Renal pelvis (tissue), 4 donors: ENCODE data around the gene TBX4. TPM values are rescaled to one million over a fixed set of nuclear protein-coding genes. Genes with fewer than 3 reads are reported as not detected.
"Not testable (repeated sequence)": the region's sequence is repeated elsewhere in the genome, so short reads cannot be mapped to it uniquely, and the experiment has no call there.

Source experiments
- DNase-seq: peaks from one replicate; pipeline ENCODE4 v3.0.0-alpha.2; 2013
- polyA plus RNA-seq, 3 donors: library from polyadenylated mRNA; unstranded; fragments of 120-200 nt; gene quantifications; one replicate each; pipeline ENCODE4 v1.2.1, GENCODE V29; 2013; ENCODE audit not compliant: insufficient read length in 3 of 3

Gene TBX4
- polyA plus RNA-seq, 3 donors: 0.11 to 0.21 (median 0.21) TPM

DNA sequence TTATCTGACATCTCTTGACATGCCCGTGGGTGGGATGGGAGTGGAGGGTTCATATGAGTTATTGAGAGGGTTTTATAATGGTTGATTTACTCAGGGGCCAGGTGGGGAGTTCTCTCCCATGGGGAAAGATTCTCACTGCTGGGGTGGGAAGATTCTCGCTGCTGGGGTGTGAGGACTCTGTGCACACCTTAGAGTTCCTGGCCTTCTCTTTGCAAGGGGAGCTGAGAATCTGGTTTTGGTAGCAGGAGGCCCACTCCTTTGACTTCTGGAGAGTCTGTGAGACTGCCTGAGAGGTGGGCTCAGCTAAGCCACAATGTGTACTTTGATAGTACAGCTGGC lies 31.5 kb downstream of the TBX4 start:
- DNase-seq: no peak

DNA sequence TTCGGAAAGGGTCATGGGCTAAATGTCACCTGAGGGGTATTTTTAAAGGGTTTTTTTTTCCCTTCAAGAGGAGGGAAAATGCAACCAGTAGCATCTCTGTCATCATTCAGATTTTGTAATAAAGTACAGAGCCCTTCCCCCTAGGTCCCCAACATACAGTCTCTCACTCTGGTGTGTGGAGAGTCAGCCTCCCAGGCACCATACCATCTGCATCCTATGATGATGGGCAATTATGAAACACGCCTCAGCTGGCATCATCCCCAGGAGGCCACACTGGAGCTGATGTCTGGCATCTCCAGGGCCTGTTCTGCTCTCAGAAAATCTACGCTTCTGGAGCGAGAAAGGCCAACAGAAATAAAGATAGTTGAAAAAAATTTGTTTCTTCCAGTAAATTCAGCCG lies 32.0 kb downstream of the TBX4 start:
- DNase-seq: no peak

DNA sequence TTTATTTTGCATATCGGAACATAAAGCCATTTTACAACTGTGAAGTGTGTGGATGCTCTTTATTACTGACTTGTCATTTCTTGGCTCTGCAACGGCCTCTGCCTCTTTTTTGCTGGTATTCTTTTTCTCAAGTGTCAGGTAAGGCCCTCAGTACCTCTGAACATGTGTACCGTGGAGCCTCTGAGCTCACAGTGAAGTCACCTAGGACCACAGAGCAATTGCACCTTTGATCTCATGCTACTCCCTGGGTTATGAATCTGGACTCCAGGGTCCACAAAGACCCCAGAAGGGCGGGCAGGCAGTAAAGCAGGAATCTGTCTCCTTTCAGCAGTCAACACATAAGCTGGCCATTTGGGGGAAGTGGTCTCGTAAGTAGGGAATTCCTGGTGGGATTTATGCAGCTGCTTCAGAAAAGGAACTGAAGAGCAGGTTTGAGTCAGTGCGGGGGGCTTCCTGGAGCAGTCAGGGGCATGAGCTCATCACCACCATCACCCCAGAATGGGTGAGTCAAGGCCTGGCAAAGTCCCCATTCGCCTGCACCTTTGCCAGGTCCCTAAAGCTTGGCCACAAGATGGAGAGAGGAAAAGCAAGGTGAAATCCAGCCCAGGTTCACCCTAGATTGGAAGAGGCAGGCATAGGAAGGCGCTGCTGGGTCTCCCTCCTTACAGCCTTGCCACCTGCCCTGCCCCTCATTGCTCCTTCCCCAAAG lies 33.0 kb downstream of the TBX4 start:
- no peak for DNase-seq

DNA sequence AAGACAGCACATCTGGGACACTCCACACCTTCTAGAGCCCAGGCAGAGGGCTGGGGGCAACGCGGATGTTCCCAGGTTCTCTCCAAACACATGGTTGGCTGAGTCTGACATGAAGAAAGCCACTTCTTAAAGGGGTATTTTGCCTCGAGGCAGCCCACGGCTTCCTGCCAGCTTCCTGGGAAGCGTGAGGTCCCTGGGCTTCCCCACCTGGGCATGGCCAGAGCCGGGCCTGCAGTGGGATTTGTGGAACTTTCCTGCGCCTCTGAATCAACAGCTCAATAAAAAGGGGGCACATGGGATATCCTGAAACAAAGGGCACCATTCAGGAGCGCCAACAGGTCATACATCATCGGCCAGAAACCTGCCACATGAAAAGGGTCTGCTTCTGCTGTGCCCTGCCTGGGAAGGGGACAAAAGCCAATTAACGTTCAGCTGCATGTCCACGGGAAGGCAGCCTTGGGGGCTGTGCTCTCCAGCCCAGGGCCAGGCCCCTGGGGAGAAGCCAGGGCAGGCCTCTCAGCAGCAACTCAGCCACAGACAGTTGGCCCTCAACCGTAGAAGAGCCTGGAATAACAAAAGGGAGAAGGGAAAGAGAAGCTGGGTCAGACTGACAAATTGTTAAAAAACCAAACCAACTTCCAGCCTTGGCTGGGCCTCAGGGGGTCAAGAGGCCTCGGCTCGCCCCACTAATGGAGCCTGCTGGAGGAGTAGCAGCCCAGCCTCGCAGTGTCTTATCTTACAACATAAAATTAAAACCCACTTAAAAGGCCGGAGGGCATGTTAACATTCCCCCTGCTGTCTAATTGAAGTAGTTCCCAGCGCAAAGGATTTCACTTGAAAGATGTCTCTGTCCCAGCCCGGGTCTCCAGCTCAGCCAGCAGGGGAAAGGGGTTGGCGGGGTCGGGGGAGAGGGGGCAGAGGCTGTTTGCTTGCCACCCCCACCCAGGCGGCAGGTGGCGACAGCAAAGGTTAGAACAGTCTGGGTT lies 34.2 kb downstream of the TBX4 start:
- peak; percentile 42 for DNase-seq

DNA sequence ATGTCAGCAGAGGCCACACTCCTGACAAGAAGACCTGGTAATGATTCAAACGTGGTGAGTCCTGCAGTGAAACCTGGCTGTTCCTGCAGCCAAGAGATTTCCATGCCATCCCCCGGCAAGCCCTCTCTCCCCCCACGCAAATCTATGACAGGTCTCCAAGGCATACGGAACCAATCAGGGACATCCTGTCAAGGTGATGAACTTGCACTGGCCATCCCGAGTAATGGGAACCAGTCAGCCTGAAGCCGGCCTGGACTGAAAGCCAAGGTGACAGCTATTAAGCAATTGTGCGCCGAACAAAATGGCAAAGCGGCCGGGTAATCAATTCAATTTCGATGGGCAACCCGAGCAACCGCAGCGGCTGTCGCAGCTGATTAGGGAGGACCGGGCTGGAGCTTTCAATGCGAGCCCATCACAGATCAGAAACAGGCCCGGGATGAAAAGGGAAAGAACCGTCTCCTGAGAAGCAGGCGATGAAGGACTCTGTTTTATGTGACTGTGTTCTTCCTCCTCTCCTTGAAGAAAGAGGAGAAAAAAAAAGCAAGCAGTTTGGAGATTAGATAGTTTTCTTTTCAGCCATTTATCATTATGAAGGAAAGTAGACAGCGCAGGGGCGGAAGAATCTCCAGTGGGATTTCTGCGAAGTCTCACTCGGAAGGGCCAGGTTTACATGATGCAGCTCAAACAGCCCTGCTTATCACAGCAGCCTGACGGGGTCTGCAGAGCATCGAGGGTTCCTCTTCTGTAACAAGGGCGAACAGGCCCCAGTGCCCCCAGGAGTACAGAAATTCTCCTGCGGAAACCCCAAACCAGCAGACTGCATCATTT lies 35.2 kb downstream of the TBX4 start:
- DNase-seq: no peak

DNA sequence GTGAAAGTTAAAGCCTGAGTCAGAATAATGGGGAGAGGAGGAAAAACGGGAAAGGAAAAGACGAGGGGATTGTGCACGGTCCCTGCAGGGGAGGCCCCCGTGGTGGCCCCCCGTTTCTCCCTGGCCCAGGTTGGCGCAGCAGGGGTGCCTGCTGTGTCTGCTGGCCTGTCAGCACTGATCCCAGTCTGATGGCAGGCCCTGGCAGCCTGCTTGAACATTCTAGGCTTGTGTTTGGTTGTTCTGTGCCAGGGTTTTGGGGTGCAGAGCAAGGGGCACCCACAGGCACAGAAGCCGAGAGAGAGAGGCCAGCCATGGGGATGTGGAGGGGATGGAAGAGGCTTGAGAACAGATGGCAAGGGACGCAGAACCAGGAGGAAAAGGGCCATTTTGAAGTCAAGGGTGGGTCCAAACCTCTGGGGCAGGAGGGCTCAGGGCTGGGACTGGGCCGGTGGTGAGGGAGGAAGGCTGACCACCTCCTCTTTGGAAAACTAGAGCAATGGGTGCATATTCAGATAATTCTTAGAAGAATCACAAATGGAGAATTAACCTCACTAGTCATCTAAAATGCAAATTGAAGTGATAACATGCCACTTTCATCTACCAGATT lies 35.9 kb downstream of the TBX4 start:
- DNase-seq: no peak

DNA sequence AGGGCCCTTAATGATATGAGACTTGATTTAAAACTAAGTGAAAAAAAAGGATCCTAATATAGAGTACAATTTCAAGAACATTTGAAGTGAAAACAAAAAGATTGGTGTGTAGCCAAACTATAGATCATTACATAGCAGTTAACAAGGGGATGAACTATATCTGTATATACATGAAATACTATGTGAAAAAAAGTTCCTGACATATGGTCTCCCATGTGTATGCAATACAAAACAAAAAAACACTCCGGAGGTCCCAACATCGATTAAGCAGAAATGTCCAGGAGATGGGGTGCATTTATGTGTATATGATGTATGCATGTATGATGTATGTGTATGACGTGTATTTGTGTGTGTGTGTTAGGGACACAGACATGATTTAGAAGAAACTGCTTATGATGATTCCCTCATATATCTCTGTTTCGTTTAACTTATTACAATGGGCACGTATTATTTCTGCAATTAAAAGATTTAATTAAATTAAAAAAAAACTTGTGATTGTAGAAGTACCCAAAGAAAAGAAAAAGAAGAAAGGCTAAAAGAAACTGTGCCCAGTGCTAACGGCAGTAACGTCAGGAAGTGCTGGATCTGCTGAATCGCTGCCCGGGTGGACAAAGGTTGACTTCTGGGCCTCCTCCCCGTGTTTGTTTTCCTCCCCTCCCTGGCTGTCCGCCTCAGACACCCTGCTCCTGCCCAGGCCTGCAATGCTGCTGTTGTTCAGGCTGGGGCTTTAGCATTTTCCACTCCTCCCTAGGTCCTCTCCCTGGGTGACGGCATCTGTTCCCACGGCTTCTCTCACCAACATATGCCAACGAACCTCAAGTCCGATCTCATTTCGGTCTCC lies 36.9 kb downstream of the TBX4 start:
- DNase-seq: no peak

DNA sequence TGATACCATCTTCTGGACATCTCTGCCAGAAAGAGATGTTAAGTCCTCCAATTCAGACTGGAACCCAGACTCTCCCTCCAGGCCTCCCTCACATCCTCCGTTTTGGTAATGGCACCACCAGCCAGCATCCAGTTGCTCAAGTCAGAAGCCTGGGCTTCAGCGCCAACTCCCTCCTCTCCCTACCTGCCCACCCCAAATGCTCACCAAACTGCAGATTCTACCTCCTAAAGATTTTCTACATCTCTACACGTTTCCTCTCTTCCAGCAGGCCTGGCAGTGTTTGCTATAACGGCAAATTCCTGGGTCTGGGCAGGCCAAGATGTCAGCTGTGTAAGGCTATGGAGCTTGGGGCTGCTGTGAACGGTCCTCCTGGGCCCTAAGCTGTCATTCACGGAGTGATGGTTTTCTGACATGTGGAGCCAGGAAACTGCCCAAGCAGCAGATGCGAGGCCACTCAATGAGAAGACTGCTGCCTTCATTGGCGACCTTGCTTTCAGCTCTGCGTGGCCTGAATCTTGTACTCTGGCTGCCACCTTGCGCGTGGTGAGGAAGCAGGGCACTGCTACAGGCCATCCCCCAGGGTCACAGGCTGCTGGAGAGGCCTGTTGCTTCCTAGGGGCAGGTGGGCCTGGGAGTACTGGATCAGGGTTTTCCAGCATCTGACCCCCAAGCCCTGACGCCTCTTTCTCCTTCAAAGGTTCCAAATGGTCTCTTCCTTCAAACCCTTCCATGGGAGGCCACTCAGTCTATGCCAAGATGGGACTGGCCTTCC lies 37.7 kb downstream of the TBX4 start:
- no peak for DNase-seq

DNA sequence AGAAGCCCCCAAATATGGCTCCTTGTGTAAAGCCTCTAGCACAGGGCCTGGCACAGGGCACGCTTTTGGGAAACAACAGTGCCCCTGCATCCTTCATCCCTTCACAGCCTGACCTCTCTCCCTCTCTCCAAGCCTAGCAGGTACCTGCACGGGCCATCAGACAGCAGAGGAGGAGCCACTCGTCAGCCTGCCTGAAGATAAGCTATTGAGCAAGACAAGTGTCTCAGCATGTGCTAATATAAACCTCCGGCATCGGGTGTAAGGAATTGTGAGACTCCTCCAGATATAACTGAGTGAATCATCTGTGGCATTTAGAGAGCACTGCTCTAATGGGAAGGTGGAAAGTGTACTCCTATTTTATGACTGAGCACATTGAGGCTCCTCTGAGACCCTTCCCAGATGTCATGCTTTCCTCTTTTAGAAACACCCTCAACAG lies 38.3 kb downstream of the TBX4 start:
- no peak for DNase-seq

DNA sequence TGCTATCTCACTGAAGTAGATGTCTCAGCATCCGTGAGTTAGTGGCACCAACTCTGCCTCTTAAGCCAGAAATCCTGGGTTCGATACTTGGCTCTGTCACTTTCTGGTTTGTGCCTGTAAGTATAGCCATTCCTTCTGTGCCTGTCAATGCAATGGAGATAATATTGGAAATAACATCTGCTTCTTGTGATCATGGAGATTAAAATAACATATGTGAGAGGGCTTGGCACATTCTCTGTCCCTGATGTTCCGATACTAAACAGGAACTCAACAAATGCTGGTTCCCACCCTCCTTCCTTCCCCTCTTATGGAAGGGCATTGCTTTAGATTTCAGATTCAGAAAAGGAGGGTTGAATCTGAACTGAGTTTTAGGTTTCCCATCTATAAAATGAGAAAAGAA lies 39.8 kb downstream of the TBX4 start:
- no peak for DNase-seq

DNA sequence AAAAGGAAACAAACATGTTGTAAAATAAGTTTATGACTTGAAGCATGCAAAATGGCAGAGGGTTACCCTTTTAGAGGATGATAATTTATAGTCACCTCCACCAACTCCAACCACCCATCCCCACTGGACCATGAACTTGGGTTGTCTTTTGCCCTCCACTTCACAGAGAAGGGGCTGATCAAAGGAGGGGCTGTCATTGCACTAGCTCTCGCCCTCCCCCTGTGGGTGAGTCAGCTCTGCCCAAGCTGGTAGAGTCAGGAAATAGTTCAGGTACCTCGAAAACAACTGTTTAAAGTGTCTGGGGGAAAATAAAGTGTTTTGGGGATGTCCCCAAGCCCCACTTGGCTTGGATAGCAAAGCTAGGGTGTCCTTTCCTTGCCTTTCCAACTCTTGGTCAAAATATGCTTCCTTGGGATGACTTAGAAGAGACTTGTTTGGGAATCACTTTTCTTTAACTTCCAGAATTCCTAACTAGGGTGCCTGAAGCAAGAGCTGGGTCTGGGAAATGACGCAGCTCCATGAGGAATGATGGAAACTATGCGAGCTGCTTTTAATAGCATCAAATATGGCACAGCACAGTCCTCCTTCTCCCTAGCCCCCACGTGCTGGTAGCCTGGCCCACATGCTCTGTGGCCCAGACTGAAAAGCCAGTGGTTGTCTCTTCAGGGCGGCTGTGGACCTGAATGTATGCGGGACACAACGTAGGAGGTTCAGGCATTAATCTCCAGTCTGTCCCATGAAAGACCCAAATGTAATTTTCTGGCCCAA lies 40.7 kb downstream of the TBX4 start:
- DNase-seq: no peak

DNA sequence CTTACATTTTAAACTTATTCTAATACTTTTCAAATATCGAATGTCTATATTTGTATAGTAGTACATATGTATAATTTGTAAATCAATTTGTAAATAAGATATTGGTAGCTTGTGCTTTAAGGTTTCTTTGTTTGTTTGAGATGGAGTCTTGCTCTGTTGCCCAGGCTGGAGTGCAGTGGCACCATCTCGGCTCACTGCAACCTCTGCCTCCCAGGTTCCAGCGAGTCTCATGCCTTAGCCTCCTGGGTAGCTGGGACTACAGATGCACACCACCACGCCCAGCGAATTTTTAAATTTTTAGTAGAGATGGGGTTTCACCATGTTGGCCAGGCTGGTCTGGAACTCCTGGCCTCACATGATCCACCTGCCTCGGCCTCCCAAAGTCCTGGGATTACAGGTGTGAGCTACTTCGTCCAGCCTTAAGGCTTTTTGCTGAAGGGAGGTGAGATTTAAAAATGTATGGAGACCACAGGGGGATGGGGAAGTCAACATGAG lies 41.7 kb downstream of the TBX4 start:
- not testable (repeated sequence) for DNase-seq

DNA sequence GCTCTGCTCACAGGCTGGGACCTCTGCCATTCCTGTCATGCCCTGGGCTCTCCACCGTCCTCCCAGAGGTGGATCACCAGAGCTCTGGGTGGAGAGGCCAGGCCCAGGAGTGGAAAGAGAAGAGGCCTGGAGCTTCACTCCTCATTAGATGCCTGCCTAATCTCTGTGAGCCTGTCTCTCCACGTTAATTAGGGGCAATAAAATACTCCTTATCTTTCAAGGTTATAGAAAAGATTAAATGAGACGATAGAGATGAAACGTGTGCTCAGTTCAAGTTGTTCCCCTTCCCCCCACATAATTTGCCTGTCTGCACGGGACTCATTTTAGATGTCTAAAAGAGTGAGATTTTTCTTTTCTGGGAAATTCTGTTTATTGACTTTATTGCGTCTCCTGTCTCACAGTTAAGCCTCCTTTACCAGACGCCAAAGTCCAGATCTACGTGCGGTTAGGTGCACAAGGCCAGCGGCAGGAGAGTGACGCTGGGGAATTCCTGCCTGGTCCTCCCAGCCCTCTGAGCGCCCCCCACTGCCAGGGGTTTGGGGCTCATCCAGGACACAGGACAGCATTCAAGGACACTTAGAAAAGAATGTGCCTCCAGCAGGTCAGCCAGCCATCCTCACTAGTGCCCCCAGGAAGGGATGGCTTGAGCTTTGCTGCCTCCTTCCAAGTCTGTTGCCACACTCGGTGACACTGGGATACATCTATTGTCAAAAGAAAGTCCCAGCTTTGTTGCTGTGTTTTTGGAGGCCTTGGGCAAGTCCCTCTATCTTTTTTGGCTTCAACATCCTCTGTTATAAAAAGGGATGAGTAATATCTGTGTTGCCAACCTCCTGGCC lies 42.3 kb downstream of the TBX4 start:
- DNase-seq: no peak

DNA sequence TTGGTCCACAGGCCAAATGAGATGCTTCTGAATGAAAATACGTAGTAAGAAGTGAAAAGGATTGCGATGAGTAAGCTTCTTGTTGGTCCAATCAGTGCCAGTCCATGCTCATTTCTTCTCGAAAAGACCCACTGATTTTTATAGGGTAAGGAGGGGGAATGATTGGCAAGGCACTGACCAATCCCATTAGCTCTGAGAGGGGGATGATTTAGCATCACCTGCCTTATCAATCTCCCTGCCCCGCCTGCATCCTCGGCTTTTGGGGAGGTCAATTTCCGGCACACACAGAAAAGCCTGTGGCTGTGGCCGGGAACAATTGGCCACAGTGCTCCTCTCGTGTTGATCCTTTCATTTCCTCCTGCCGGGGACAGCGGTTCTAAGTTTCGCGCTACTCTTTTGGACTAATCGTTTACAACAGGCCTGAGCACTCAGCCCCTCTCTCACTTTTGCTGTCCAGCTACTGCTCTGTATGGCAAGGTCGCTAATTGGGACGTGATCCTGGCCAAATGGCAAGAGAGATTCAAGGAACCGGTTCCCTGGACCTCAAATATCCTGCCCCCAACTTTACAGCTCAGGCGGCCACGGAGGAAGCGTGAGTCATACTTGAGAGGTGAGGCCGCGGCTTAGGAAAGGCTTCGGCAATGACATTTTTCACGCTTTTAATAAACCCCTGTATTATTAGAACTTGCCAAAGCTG lies 43.1 kb downstream of the TBX4 start:
- DNase-seq: no peak

DNA sequence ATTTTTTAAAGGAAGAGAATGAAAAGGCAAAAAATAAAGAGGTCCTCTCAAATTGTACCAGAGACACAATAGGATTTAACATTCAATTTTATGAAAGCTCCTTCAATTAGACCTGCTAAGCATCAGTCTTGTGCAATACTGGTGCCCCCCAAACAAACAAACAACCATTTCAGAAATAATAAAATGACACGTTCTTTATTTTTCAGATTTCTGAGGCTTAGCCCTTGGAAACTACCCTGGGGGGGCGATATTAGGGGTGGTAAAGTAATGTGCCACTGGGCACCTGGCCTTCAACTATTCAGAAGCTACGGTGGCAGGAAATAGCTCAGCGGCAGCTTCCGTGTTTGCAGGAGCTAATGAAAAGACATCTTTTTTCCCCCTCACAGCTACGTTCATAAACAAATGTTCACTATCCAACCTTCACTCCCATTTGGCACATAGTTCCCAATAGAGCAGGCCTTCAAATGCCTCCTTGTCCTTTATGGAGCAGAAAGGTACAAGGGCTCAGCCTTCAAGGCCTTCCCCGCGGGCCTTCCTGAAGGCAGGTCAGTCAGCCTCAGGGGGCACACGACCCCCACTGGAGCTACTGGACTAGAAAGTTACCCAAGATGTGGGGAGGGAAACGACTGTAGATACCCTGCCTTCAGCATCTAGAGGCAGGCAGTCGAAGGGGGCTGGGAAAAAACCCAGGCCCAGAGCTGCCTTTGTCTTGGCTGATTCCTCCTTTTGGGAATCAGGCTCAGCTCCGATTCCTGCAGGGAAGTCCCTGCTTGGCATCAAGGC lies 44.1 kb downstream of the TBX4 start:
- DNase-seq: no peak

DNA sequence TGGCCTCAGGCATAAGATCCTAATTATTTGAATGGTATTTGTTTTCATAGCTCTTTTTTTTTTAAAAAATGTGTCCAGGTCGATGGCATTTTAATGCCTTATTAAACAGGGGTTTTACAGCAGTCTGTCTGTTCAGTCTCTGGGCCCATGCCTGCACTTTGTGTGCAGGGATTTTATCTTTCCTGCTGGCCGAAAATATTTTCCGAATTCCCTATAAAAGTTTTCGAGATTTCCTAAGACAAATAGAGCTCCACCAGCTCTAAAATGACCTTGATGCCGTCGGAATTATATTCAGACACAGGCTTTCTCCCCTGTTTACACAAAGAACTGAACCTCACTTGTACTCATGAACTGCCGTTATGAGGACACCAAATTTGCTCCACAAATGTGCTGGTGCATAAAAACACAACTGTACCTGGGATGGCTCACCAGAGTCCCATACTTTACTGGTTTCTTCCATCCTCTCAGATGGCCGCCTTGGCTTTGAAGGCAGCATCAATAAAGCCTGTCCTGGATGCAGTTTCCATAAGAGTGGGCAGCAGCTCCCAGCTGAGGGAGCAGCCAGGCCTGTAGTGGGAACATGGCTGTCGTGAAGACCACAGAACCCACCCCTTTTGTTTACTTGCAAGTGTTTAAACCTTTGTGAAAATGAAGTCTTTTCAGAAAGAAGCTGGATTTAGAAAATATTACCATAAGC lies 44.9 kb downstream of the TBX4 start:
- DNase-seq: no peak
